NCI-H187 treated with DMSO at 0.1 percent for 48 hours (cell line): Measurements from ENCODE around the gene CUX1.

ENCODE experiments used
- DNase-seq: peaks from one replicate; lab custom pipeline; 2025; lab: John Stamatoyannopoulos, UW

Gene CUX1

GRCh38 chr7:102073931-102074880 is 256.8 kb downstream of the CUX1 start:
- DNase-seq, result no peak

- DNase-seq, result no peak
Observed at GRCh38 chr7:102075126-102075525, 257.7 kb downstream of the CUX1 start.

- no peak for DNase-seq
Observed at GRCh38 chr7:102075553-102076135, 258.2 kb downstream of the CUX1 start.

GRCh38 chr7:102077081-102077480 is 259.7 kb downstream of the CUX1 start:
- DNase-seq, result no peak

GRCh38 chr7:102079140-102080018 is 262.0 kb downstream of the CUX1 start:
- no peak for DNase-seq

GRCh38 chr7:102080019-102080433 is 262.6 kb downstream of the CUX1 start:
- DNase-seq, result no peak

- no peak for DNase-seq
Observed at GRCh38 chr7:102080434-102081243, 263.2 kb downstream of the CUX1 start.

GRCh38 chr7:102081244-102081627 is 263.8 kb downstream of the CUX1 start:
- DNase-seq, result no peak

GRCh38 chr7:102082693-102083368 is 265.4 kb downstream of the CUX1 start:
- no peak for DNase-seq

GRCh38 chr7:102085218-102085772 is 267.9 kb downstream of the CUX1 start:
- no peak for DNase-seq

- no peak for DNase-seq
Observed at GRCh38 chr7:102089175-102090098, 272.0 kb downstream of the CUX1 start.

GRCh38 chr7:102093599-102094315 is 276.3 kb downstream of the CUX1 start:
- no peak for DNase-seq

GRCh38 chr7:102094316-102094650 is 276.9 kb downstream of the CUX1 start:
- no peak for DNase-seq

GRCh38 chr7:102095321-102096011 is 278.0 kb downstream of the CUX1 start:
- no peak for DNase-seq

- no peak for DNase-seq
Observed at GRCh38 chr7:102096012-102096332, 278.5 kb downstream of the CUX1 start.

GRCh38 chr7:102096706-102097427 is 279.4 kb downstream of the CUX1 start:
- DNase-seq, result no peak

- no peak for DNase-seq
Observed at GRCh38 chr7:102097601-102098161, 280.3 kb downstream of the CUX1 start.

- DNase-seq, result no peak
Observed at GRCh38 chr7:102098986-102099385, 281.6 kb downstream of the CUX1 start.
